KMS-11 (cell line): ENCODE results near the gene PDE8B.

Experiments
- H2AFZ ChIP-seq: fragments of 200-600 bp; sonication (generic); 2 replicates; pipeline ENCODE4 v1.6.1; 2016; ENCODE audit warnings: antibody characterized with exemption, mixed run types, low read depth
- H3K27ac ChIP-seq: fragments of 200-600 bp; sonication (generic); 2 replicates; pipeline ENCODE4 v1.6.1; 2016; ENCODE audit warnings: mild to moderate bottlenecking, mixed run types
- H3K27me3 ChIP-seq: fragments of 200-600 bp; sonication (generic); 2 replicates; pipeline ENCODE4 v1.6.1; 2017; ENCODE audit warnings: mild to moderate bottlenecking, low read depth, mixed run types, moderate library complexity; ENCODE audit not compliant: insufficient read depth
- H3K36me3 ChIP-seq: fragments of 200-600 bp; sonication (generic); 2 replicates; pipeline ENCODE4 v1.6.1; 2017; ENCODE audit warnings: mild to moderate bottlenecking, mixed run types; ENCODE audit not compliant: insufficient read depth
- H3K4me1 ChIP-seq: fragments of 200-600 bp; sonication (generic); 2 replicates; pipeline ENCODE4 v1.6.1; 2016; ENCODE audit warnings: mild to moderate bottlenecking, low read depth, mixed run types; ENCODE audit not compliant: poor library complexity, severe bottlenecking
- H3K4me2 ChIP-seq: fragments of 200-600 bp; sonication (generic); 2 replicates; pipeline ENCODE4 v1.7.0; 2016; ENCODE audit warnings: mild to moderate bottlenecking, mixed run types
- H3K4me3 ChIP-seq: fragments of 200-600 bp; sonication (generic); IDR thresholded peaks from 2 replicates; pipeline ENCODE4 v1.6.1; 2017; ENCODE audit warnings: low read depth, low read length, mixed read lengths; ENCODE audit not compliant: insufficient read depth
- H3K79me2 ChIP-seq: fragments of 200-600 bp; sonication (generic); 2 replicates; pipeline ENCODE4 v1.6.1; 2016; ENCODE audit warnings: low read depth, mixed run types; ENCODE audit not compliant: insufficient read depth
- H3K9ac ChIP-seq: fragments of 200-600 bp; sonication (generic); 2 replicates; pipeline ENCODE4 v1.6.1; 2016; ENCODE audit warnings: mild to moderate bottlenecking, mixed run types
- H4K20me1 ChIP-seq: fragments of 200-600 bp; sonication (generic); 2 replicates; pipeline ENCODE4 v1.6.1; 2016; ENCODE audit warnings: mild to moderate bottlenecking, mixed run types; ENCODE audit not compliant: insufficient read depth
- TF ChIP-seq, protein P1 (sequence below): fragments of 200-600 bp; sonication (generic); conservative IDR thresholded peaks from 2 replicates; pipeline ENCODE4 v1.6.1; 2017; ENCODE audit warnings: low read depth, mild to moderate bottlenecking, antibody characterized with exemption, low read length, moderate library complexity, mixed read lengths

PDE8B gene

DNA sequence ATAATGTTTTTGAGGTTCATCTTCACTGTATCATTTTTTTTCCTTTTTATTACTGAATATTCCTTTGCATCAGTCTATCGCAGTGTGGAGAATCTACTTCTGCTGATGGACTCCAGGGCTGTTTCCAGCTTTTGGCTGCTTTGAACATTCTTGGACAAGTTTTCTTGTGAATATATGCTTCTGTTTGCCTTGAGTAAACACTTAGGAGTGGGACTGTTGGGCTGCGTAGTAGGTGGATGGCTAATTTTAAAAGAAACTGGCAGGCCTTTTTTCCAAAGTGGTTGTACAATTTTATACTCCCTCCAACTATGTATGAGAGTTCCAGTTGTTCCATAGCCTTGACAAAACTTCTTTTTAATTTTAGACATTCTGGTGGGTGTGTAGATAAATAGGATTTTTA lies 179.3 kb downstream of the PDE8B start:
- TF ChIP-seq, protein P1, sequence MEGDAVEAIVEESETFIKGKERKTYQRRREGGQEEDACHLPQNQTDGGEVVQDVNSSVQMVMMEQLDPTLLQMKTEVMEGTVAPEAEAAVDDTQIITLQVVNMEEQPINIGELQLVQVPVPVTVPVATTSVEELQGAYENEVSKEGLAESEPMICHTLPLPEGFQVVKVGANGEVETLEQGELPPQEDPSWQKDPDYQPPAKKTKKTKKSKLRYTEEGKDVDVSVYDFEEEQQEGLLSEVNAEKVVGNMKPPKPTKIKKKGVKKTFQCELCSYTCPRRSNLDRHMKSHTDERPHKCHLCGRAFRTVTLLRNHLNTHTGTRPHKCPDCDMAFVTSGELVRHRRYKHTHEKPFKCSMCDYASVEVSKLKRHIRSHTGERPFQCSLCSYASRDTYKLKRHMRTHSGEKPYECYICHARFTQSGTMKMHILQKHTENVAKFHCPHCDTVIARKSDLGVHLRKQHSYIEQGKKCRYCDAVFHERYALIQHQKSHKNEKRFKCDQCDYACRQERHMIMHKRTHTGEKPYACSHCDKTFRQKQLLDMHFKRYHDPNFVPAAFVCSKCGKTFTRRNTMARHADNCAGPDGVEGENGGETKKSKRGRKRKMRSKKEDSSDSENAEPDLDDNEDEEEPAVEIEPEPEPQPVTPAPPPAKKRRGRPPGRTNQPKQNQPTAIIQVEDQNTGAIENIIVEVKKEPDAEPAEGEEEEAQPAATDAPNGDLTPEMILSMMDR: no peak
- Histone ChIP-seq H3K27ac (no peak overlapping the region), H3K4me3 (no peak overlapping the region), H2AFZ (no peak overlapping the region), H4K20me1 (no peaks in the 10 kb centered on the region), H3K36me3 (no peaks in the 10 kb centered on the region), H3K4me2 (no peak overlapping the region), H3K4me1 (no peaks in the 10 kb centered on the region), H3K9ac (no peak overlapping the region), H3K79me2 (no peaks in the 10 kb centered on the region), H3K27me3 (no peaks in the 10 kb centered on the region)

GRCh38 chr5:77390221-77390620 lies 179.7 kb downstream of the PDE8B start:
- no peaks in the 10 kb centered on the region for H3K4me1 ChIP-seq

DNA sequence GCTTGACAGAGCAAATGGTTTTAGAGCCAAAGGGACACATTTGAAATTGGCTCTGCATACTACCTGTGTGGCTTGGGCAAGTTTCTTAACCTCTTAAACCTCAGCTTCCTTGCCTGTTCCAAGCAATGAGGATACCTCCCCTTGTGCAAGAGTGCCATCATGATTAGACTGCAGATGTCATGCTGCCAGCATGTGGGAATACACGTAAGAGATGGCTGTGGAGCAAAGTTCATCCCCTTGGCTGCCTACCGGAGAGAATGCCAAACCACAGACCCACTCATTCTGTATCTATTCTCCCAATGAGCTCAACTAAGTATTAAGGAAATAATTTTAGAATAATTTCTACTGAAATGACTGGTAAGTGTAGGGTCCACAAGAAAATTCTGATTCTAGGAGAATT lies 180.3 kb downstream of the PDE8B start:
- TF ChIP-seq, protein P1: no peak
- H3K27me3 ChIP-seq: no peaks in the 10 kb centered on the region

More at GRCh38 chr5:77390221-77390620, 179.7 kb downstream of the PDE8B start:
- H3K9ac ChIP-seq: no peak overlapping the region
- H3K4me2 ChIP-seq: no peak overlapping the region
- no peak overlapping the region for H3K4me3 ChIP-seq
- H3K27me3 ChIP-seq: no peaks in the 10 kb centered on the region
- H3K79me2 ChIP-seq: no peaks in the 10 kb centered on the region
- no peak overlapping the region for H2AFZ ChIP-seq
- H3K27ac ChIP-seq: no peak overlapping the region
- H4K20me1 ChIP-seq: no peaks in the 10 kb centered on the region
- no peaks in the 10 kb centered on the region for H3K36me3 ChIP-seq
- TF ChIP-seq, protein P1: no peak

GRCh38 chr5:77391240-77391765 lies 180.8 kb downstream of the PDE8B start:
- TF ChIP-seq, protein P1: no peak
- H3K4me3 ChIP-seq: no peak overlapping the region
- H4K20me1 ChIP-seq: no peaks in the 10 kb centered on the region

More for the DNA sequence above, 180.3 kb downstream of the PDE8B start:
- no peak overlapping the region for H3K4me3 ChIP-seq
- H3K27ac ChIP-seq: no peak overlapping the region
- no peaks in the 10 kb centered on the region for H4K20me1 ChIP-seq
- H3K4me2 ChIP-seq: no peak overlapping the region
- no peaks in the 10 kb centered on the region for H3K36me3 ChIP-seq
- no peak overlapping the region for H2AFZ ChIP-seq
- no peak overlapping the region for H3K9ac ChIP-seq
- no peaks in the 10 kb centered on the region for H3K79me2 ChIP-seq
- peaks cover 5% of the 10 kb centered on the region for H3K4me1 ChIP-seq

More at GRCh38 chr5:77391240-77391765, 180.8 kb downstream of the PDE8B start:
- Histone ChIP-seq H3K27ac (no peak overlapping the region), H3K4me2 (no peak overlapping the region), H3K4me1 (peaks cover 10% of the 10 kb centered on the region), H2AFZ (no peak overlapping the region), H3K27me3 (no peaks in the 10 kb centered on the region), H3K36me3 (no peaks in the 10 kb centered on the region), H3K79me2 (no peaks in the 10 kb centered on the region), H3K9ac (no peak overlapping the region)
